OCI-LY1 (cell line): ENCODE measurements around the gene ARHGEF4.

Experiments
- EZH2 ChIP-seq: fragments of 200-600 bp; sonication (generic), shearing (Covaris generic); IDR thresholded peaks from 2 replicates; pipeline ENCODE4 v1.8.0; 2017; ENCODE audit warnings: borderline replicate concordance, mixed run types, mild to moderate bottlenecking, antibody characterized with exemption, low read length, moderate library complexity, mixed read lengths
- TF ChIP-seq, protein P1 (sequence below): fragments of 200-600 bp; sonication (generic), shearing (Covaris generic); IDR thresholded peaks from 2 replicates; pipeline ENCODE4 v1.5.1; 2017; ENCODE audit warnings: mild to moderate bottlenecking, antibody characterized with exemption, low read length, moderate library complexity, mixed read lengths

DNA sequence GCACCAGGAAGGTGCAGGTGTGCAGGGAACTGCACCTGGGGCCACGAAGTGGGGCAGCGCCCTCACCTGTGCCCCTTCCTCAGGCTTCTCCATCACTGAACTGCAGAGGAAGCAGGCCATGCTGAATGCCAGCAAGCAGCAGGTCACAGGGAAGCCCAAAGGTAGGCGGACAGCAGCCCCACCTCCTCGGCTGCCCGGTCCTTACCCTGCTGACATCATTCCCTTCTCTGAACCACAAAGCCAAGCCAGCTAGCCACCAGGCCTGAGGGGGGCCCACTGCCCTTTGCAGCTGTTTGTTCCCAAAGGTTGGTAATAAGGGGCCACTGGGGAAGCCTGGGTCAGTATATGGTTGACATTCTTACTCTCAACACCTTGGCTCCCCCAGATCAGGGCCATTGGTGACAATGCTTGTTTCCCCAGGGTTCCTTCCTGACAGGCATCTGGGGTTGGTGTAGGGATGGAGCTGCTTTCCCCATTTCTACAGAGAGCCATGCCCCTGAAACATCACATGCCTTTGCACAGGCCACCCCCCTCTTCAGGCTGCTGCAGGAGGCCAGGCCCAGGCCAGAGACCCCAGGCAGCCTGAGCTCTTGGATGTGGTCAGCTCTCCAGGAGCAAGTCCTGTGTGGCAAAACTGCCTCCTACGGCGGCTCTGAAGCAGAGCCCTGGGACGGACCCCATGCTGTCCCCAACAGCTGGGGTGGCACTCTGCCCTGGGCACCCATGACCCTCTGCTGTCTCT lies 208.7 kb downstream of the ARHGEF4 start:
- TF ChIP-seq, protein P1, sequence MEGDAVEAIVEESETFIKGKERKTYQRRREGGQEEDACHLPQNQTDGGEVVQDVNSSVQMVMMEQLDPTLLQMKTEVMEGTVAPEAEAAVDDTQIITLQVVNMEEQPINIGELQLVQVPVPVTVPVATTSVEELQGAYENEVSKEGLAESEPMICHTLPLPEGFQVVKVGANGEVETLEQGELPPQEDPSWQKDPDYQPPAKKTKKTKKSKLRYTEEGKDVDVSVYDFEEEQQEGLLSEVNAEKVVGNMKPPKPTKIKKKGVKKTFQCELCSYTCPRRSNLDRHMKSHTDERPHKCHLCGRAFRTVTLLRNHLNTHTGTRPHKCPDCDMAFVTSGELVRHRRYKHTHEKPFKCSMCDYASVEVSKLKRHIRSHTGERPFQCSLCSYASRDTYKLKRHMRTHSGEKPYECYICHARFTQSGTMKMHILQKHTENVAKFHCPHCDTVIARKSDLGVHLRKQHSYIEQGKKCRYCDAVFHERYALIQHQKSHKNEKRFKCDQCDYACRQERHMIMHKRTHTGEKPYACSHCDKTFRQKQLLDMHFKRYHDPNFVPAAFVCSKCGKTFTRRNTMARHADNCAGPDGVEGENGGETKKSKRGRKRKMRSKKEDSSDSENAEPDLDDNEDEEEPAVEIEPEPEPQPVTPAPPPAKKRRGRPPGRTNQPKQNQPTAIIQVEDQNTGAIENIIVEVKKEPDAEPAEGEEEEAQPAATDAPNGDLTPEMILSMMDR: no peak
- TF ChIP-seq EZH2: no peak
